Tibial artery (tissue), 4 donors: ENCODE data around the gene PLGLB2.
"Not testable (repeated sequence)": the region's sequence is repeated elsewhere in the genome, so short reads cannot be mapped to it uniquely, and the experiment has no call there.

ENCODE experiments used
- DNase-seq, 2 donors: peaks; one replicate each; pipeline ENCODE4 v3.0.0-alpha.2; 2019
- H3K27ac ChIP-seq, 2 donors: fragments of 200-600 bp; sonication (generic) in 1 of 2; 1 replicate in 1 of 2; 2 replicates in 1 of 2; pipeline ENCODE4 v1.5.1; 2018 to 2019; ENCODE audit warnings: mild to moderate bottlenecking in 1 of 2
- H3K27me3 ChIP-seq, 2 donors: fragments of 200-600 bp; sonication (generic) in 1 of 2; one replicate each; pipeline versions ENCODE4 v1.5.1 to v1.6.0; 2016 to 2019
- H3K36me3 ChIP-seq, 3 donors: fragments of 200-600 bp; sonication (generic) in 2 of 3; one replicate each; pipeline ENCODE4 v1.5.1; 2016 to 2019; ENCODE audit warnings: mild to moderate bottlenecking in 2 of 3
- H3K4me1 ChIP-seq, 4 donors: fragments of 200-600 bp; sonication (generic) in 2 of 4; 1 replicate in 3 of 4; 2 replicates in 1 of 4; pipeline ENCODE4 v1.5.1; 2016 to 2019
- H3K4me3 ChIP-seq, 2 donors: fragments of 200-600 bp; sonication (generic) in 1 of 2; 1 replicate in 1 of 2; 2 replicates in 1 of 2; pipeline ENCODE4 v1.5.1; 2018 to 2019; ENCODE audit warnings: mild to moderate bottlenecking in 2 of 2
- H3K9me3 ChIP-seq, 3 donors: fragments of 200-600 bp; sonication (generic) in 1 of 3; one replicate each; pipeline ENCODE4 v1.5.1; 2016 to 2019
- intact Hi-C: fragments of 100-400 bp; cut with DNase I; formaldehyde crosslinking; loops from one replicate; pipeline ENCODE4 v1.15.0; 2023; ENCODE audit warnings: low total_unique reads

Gene PLGLB2

DNA sequence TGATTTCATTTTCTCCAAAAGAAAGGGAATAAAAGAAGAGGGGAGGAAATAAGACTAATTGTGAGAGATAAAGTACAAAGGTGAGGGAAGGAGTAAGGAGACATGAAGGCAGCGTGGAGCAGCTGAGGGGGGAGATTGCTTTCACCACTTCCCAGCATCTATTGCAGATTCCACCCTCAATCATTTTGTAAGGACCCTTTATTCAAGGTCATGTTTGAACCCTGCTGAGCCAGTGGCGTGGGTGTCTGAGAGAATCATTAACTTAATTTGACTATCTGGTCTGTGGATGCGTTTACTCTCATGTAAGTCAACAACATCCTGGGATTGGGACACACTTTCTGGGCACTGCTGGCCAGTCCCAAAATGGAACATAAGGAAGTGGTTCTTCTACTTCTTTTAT, at the start of gene PLGLB2:
Gene PLGLB2 (plus strand): TSS at position 297 of the 400 bp plus-strand sequence. CDS start 67 bp downstream, at position 364.
- H3K9me3 ChIP-seq, H3K27ac ChIP-seq, DNase-seq, H3K27me3 ChIP-seq, H3K4me1 ChIP-seq, H3K36me3 ChIP-seq, intact Hi-C loops, H3K4me3 ChIP-seq: not testable (repeated sequence)

DNA sequence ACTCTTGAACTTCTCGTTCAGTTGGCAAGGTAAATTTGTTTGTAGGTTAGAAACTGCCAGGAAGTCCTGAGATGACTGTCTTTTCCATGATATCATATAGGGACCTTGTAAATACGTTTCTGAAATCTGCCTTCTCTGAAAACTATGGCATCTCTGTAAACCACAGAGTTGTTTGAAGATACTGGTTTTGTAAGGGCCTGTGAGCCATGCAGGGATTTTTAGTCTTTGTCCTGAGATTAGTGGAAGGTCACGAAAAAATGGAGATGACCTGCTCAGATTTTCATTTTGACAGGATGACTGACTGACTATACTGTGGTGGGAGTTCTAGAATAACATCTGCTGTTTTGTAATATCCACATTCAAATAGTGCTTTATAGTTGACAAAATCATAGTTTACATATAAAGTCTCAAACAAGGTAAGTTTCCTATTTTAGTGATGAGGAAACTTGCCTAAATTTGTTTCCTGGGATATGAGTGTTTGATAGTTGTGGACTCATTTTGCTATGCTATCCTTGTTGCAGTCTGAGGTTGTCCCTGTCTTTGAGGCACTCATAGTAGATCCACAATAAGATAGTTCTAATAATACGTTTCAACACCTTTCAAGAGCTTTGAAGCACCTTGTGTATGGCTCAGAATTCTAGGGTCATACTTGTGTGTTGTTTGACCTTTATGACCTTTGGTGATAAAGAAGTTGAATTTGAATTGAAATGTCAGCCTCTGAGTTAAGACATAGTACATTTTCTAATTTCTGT, 43.1 kb upstream of the PLGLB2 start:
- DNase-seq, intact Hi-C loops, H3K4me3 ChIP-seq, H3K4me1 ChIP-seq, H3K9me3 ChIP-seq, H3K27ac ChIP-seq, H3K27me3 ChIP-seq, H3K36me3 ChIP-seq: not testable (repeated sequence)

DNA sequence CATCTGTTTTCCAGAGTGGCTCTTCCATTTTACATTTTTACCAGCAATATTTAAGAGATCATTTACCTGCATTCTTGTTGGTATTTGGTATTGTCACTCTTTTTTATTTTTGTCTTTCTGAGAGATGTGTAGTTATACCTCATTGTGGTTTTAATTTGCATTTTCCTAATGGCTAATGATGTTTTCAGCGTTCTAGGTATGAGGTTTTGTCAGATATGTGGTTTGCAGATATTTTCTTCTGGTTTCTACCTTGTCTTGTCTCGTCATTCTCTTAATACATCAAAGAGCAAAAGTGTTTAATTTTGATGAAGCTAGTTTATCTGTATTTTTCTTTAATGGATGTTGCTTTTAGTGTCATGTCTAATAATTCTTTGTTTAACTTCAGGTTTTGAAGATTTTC, 39.5 kb upstream of the PLGLB2 start:
- H3K9me3 ChIP-seq, H3K27ac ChIP-seq, H3K4me1 ChIP-seq, H3K4me3 ChIP-seq, H3K27me3 ChIP-seq, DNase-seq, intact Hi-C loops, H3K36me3 ChIP-seq: not testable (repeated sequence)

DNA sequence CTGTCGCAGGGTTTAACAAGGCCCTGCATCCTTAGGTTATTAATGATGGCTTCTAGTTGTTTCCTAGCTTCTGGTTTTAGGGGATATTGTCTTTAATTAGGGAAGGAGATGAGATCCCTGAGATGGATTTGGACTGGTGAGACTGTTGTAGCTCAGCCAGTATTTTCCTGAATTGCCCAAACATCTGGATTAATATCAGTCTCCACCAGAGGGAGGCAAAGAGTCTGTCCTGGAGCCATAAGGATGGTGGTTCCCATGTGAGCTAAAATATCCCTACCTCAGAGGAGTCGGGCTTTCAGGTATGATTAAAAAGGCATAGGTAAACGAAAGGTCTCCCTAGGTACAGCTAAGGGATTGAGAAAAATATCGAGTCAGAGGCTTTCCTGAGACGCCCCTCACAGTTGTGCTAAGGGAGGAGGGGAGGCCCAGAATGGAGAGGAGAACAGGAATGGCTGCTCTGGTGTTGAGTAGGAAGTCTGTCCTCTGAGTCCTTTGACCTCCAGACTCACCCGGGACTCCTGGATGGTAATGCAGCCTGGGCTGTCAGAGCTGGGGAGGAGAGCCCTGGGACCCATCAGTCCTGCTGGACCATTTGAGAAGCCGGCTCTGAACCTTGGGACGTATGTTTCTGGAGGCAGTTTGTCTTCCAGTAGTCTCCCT, 19.8 kb upstream of the PLGLB2 start:
- intact Hi-C loops, H3K27me3 ChIP-seq: not testable (repeated sequence)

DNA sequence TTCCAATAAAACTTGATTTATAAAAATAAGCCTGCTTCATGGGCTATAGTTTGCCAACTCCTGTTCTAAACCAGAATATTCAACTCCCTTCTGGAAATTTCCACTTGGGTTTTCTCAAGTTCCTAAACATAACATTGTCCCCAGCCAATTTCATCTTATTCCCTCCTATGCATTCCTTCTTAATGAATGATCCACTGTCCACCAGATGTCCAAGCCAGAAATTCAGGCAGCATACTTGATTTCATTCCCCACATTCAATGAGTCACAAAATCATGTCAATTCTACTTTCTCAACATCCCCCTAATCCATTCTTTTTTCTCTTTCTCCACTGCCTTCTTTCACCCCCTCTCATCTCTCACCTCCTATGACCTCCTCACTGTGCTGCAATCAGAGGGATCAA, 7.0 kb upstream of the PLGLB2 start:
- H3K4me3 ChIP-seq, DNase-seq, H3K4me1 ChIP-seq, H3K9me3 ChIP-seq, intact Hi-C loops, H3K27ac ChIP-seq, H3K27me3 ChIP-seq, H3K36me3 ChIP-seq: not testable (repeated sequence)

More for the DNA sequence above, 19.8 kb upstream of the PLGLB2 start:
- H3K4me1 ChIP-seq, H3K4me3 ChIP-seq, H3K9me3 ChIP-seq, H3K27ac ChIP-seq, DNase-seq, H3K36me3 ChIP-seq: not testable (repeated sequence)

DNA sequence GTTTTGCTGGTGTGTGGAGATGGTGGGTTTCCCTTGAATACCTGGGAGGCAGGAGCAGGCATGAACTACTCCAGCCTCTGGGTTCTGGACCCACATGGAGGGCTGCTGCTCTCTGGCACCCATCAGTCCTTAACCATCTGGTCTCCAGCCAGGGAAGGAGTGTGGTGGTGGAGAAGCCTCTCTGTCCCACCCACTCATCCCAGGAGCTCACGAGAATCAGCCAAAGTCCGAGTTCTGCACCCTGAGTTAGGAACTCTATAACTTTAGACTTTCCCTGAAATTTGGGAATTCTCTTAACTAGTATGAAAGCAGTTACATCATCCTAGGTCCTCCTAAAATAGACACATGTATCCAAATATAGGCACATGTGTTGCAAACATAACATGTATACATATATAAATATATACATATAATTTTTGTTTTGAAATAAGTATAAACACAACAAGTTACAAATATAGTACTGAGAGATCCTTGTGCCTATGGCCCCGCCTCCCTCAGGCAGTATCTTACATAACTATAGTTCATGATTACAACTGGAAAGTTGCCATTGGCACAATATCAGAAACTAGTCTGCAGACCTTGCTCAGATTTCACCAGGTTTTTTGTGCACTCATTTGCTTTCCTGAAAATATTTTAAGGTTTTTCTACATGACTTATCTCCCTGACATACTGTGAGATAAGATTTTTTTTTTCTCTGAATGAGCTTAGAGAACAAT, 5.3 kb upstream of the PLGLB2 start:
- H3K27ac ChIP-seq, DNase-seq, H3K27me3 ChIP-seq, intact Hi-C loops, H3K4me3 ChIP-seq, H3K36me3 ChIP-seq, H3K4me1 ChIP-seq, H3K9me3 ChIP-seq: not testable (repeated sequence)

DNA sequence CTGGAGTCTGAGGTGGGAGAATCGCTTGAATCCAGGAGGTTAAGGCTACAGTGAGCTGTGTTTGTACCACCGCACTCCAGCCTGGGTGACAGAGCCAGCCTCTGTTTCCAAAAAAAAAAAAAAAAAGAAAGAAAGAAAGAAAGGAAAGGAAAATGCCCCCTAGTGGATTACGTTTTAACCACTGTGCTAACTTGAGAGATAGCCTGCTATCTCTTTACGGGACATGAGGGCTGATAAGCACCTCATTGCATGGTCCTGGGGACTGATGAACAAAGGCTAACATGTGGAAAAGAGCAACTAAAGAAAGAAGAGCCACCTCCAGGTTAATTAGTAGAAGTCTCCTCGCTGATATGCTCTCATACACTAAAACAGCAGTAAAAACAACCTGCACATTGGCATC, 4.2 kb upstream of the PLGLB2 start:
- H3K36me3 ChIP-seq, H3K4me1 ChIP-seq, H3K27ac ChIP-seq, H3K27me3 ChIP-seq, DNase-seq, intact Hi-C loops, H3K4me3 ChIP-seq, H3K9me3 ChIP-seq: not testable (repeated sequence)

DNA sequence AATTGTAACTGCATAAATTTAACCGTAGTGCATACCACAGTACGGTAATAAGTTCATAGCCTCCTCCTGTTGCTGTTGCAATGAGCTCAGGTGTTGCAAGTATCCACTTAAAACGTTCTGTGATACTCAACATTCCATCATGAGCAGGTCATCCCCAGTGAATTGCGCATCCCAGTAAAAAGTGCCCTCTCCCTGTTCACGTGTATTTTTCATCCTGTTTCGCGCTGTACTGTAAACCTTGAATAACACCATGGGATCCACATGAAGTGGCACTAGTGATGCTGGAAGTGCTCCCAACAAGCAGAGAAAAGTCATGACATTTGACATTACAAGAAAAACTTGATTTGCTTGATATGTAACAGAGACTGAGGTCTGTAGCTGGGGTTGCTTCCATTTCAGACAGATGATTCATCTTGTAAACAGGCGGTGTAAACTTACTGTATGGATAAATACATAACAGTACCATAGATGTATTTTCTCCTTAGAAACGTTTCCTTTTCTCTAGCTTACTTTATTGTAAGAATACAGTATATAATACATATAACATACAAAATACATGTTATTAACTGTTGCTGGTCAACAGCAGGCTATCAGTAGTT, 2.4 kb upstream of the PLGLB2 start:
- H3K36me3 ChIP-seq, H3K9me3 ChIP-seq, H3K4me1 ChIP-seq, H3K4me3 ChIP-seq, H3K27ac ChIP-seq, intact Hi-C loops, H3K27me3 ChIP-seq, DNase-seq: not testable (repeated sequence)

DNA sequence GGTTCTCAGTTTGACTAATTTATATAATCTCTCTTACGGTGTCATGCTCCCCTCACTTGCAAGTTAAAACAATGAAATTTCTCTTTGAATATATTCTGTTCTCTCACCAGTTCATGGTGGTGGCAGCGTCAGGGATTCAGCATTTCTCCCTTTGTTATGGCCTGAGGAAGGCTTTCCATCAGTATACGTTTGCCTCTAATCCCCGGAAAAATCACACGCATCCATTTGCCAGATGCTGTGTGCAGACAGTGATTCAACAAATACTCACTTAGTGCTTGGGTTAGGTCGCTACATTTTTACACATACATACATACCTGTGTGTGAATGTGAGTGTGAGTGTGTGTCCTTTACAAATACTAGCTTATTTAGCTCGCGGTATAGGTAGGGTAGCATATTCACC, 637 bp downstream of the PLGLB2 start:
- H3K36me3 ChIP-seq, DNase-seq, H3K27me3 ChIP-seq, H3K9me3 ChIP-seq, H3K4me3 ChIP-seq, H3K27ac ChIP-seq, H3K4me1 ChIP-seq, intact Hi-C loops: not testable (repeated sequence)

DNA sequence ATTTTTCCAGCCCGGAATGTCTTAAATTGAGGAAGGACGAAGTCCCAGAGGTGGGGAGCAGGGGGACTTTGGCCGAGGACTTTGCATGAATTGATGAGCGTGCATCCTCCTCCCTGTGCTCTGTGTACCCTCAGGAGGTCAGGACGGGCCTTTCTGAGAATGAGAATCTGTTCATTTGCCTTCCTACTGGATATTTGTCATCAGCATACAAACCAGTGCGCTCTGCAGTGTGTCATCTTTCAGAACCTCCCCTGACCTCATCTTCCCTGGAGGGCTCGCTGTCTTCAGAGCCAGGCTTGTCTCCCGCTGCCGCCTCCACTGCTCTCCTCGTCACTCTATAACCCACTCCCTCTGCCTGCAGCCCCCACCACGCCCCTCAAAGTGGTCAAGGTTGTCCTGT, 2.7 kb downstream of the PLGLB2 start:
- H3K4me1 ChIP-seq, H3K4me3 ChIP-seq, H3K27ac ChIP-seq, H3K36me3 ChIP-seq, H3K9me3 ChIP-seq, intact Hi-C loops, H3K27me3 ChIP-seq, DNase-seq: not testable (repeated sequence)

DNA sequence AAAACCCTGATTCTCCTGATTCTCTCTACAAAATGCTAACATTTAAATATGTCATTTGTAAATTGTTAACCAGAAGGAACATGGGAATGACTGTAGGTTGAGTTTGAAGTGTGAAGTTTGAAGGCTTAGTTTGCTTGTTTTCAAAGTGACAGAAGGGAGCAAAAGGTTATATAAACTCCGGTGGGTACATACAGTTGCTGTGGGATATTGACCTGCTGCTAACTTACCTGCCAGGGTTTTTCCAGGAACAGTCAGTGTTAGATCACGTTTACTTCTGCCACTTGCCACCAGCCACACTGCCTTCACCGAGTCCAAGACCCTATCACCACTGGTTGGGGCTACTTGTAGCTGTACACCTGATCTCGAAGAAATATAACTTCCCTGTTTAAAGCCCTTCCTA, 6.9 kb downstream of the PLGLB2 start:
- H3K27ac ChIP-seq, H3K9me3 ChIP-seq, H3K36me3 ChIP-seq, H3K4me1 ChIP-seq, H3K4me3 ChIP-seq, DNase-seq, intact Hi-C loops, H3K27me3 ChIP-seq: not testable (repeated sequence)
